HG03575 (cell line): ENCODE data around the gene PSG2.
"Not testable (repeated sequence)": the region's sequence is repeated elsewhere in the genome, so short reads cannot be mapped to it uniquely, and the experiment has no call there.

ENCODE experiments used
- ATAC-seq: cut with Tn5 transposase; IDR thresholded peaks from one replicate; pipeline ENCODE4 v1.9.1; 2021; ENCODE audit not compliant: unreplicated experiment, insufficient number of reproducible peaks, low FRiP score; ENCODE audit errors: extremely low read depth

Gene PSG2

DNA sequence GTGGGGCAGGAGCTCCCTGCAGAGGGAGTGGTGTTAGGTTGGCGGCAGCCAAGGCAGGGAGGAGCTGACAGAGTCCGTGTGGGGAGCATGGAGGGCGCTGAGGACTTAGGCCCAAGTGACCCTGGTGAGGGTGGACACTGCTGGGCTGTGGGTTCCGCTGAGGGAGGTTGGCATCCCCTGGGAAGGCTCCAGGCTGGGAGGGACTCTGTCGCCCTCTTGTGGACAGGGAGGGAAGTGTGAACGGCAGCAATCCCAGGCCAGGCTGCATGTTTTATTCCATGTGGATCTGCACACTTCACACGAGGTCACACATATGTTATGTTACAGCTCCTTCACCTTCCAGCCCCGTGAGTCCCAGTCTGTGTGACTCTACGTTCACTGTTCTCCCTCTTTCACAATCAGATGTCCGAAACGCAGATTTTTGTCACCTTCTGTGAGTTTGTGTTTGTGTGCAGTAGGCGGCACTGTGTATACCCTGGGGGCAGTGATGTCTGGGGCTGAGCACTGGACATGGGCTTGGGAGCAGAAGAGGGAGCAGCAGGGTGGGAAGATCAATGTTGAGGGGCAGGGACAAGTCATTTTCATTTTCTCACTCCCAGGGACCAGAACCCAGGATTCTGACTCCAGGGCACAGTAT is 1.8 kb upstream of the PSG2 start:
- not testable (repeated sequence) for ATAC-seq

GRCh38 chr19:43083721-43084120 is 1.2 kb upstream of the PSG2 start:
- not testable (repeated sequence) for ATAC-seq

DNA sequence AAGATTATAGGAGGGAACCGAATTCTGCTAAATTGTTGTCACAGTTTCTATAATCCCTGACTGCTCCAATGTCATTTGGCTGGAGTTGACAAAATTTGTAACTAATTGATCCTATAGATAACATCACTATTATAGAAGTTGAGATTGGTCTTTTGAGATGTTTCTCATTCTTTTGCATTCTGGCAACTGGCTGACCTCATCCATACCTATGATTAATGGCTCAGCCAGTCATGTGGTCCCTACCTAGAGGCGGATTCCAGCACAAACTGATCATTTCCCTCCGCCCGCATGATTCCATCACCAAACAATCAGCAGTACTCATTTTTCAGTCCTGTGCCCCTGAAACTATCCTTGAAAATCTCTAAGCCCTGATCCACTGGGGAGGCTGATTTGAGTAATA is 4.2 kb downstream of the PSG2 start:
- no peak for ATAC-seq

- ATAC-seq = not testable (repeated sequence)
Observed at GRCh38 chr19:43077881-43078280, 4.6 kb downstream of the PSG2 start.

DNA sequence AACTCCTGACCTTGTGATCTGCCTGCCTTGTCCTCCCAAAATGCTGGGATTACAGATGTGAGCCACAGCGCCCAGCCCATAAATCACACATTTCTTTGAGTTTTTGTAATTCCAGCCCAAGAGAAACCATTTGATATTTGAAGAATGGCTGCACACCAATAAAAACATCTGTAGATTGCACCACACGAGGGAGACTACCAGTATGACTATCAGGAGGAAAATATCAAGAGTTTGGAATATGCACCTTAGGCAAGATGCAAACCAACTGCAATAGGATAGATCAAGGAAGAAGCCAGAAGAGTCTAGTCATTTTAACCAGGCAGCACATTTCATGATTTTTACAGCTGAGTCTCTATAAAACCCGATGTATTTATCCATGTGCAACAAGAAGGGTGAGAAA is 20.1 kb downstream of the PSG2 start:
- ATAC-seq = not testable (repeated sequence)

- ATAC-seq = not testable (repeated sequence)
Observed at GRCh38 chr19:43061326-43061725, 21.2 kb downstream of the PSG2 start.

- not testable (repeated sequence) for ATAC-seq
Observed at GRCh38 chr19:43060254-43060653, 22.2 kb downstream of the PSG2 start.

GRCh38 chr19:43059482-43059881 is 23.0 kb downstream of the PSG2 start:
- not testable (repeated sequence) for ATAC-seq

DNA sequence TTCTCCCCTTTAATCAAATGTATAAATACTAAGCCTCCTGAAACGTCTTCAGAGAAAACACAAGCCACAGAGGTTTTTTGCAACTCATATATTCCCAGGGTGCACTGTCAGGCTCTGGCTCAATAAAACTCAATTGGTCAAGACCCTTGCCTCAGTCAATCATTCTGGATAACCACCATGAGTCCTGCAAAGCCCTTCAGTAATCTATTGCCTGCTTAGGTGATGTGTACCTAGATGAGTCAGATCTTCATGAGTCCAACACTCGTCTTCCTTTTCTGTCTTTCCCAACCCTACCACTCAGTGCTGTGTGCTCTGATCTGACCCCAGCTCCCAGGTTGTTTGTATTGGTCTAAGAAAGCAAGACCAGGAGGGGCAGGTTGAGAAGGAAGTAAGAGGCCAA is 24.1 kb downstream of the PSG2 start:
- ATAC-seq = not testable (repeated sequence)

DNA sequence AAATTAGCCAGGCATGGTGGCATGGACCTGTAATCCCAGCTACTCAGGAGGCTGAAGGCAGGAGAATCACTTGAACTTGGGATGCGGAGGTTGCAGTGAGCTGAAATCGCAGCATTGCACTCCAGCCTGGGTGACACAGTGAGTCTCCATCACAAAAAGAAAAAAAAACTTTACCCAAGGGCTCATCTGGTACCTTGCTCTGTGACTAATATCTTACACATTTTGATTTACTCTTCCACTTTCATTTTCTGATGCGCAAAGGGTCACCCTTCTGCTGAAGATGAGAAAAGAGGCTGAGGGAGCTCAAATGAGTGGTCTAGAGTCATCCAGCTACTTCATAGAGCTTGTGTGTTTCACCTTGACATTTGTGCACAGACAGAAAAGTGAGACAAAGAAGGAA is 34.5 kb downstream of the PSG2 start:
- not testable (repeated sequence) for ATAC-seq

DNA sequence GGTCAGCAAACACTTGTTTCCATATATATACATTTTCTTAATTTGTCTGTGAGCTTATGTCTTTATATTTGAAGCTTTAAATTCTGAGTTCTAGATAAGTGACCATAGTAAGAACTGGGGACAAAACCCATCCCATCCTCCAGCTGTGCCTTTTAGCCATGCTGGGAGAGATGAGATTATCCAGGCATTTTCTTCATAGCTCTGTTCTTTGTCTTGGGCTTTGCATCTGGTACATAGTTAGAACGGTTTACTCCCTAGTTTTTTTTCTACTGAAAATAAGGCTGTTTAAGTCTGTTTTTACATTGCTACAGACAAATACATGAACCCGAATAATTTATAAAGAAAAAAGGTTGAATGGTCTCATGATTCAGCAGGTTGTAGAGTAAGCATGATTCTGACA is 35.9 kb downstream of the PSG2 start:
- ATAC-seq = not testable (repeated sequence)

- not testable (repeated sequence) for ATAC-seq
Observed at GRCh38 chr19:43043492-43044180, 38.9 kb downstream of the PSG2 start.

- not testable (repeated sequence) for ATAC-seq
Observed at GRCh38 chr19:43031645-43032044, 50.9 kb downstream of the PSG2 start.

GRCh38 chr19:43028866-43029265 is 53.6 kb downstream of the PSG2 start:
- ATAC-seq = no peak

DNA sequence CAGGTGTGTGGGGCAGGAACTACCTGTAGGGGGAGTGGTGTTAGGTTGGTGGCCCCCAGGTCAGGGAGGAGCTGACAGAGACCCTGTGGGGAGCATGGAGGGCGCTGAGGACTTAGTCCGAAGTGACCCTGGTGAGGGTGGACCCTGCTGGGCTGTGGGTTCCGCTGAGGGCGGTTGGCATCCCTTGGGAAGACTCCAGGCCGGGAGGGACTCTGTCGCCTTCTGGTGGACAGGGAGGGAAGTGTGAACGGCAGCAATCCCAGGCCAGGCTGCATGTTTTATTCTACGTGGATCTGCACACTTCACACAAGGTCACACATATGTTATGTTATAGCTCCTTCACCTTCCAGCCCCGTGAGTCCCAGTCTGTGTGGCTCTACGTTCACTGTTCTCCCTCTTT is 54.5 kb downstream of the PSG2 start:
- not testable (repeated sequence) for ATAC-seq

DNA sequence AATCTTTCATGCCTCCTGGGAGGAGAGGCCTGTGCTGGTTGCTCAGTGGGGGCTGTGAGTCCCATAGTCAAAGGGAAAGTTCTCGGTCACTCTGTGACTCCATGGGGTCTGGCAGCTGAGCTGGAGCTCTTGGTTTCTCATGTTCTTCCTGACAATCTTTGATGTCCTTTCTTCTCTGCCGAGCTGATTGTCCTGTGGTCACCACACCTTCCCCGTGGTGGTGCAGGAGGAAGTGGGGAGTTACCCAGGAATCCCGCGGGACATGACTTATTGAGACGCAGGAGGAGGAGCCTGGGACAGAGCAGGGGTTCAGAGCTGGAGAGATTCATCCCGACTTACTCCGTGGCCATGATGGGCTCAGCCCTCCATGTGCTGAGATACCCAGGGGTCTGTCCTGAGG is 55.4 kb downstream of the PSG2 start:
- ATAC-seq = not testable (repeated sequence)

- ATAC-seq = not testable (repeated sequence)
Observed at GRCh38 chr19:43026369-43026768, 56.1 kb downstream of the PSG2 start, which contains the start of gene PSG11. Gene PSG11, minus strand, starts transcription at chr19:43026469. Its CDS starts 97 bp downstream, at chr19:43026372.

DNA sequence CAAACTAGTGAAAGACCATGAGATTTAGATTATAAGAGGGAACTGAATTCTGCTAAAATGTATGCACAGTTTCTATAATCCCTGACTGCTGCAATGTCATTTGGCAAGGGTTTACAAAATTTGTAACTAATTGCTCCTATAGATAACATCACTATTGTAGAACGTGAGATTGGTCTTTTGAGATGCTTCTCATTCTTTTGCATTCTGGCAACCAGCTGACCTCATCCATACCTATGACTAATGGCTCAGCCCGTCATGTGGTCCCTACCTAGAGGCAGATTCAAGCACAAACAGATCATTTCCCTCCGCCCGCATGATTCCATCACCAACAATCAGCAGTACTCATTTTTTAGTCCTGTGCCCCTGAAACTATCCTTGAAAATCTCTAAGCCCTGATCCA is 60.4 kb downstream of the PSG2 start:
- not testable (repeated sequence) for ATAC-seq

GRCh38 chr19:43021629-43022028 is 60.9 kb downstream of the PSG2 start:
- not testable (repeated sequence) for ATAC-seq

GRCh38 chr19:43019588-43019987 is 62.9 kb downstream of the PSG2 start:
- ATAC-seq = not testable (repeated sequence)
